PFSK-1 (cell line): ENCODE measurements around the gene ZG16B.

Experiments used
- FOXP2 ChIP-seq: optimal IDR thresholded peaks from 2 replicates; pipeline ENCODE3; 2011; ENCODE audit warnings: borderline replicate concordance, control low read depth, inconsistent platforms; ENCODE audit not compliant: insufficient read depth; ENCODE audit errors: extremely low read length, extremely low read depth
- POLR2AphosphoS5 ChIP-seq: IDR thresholded peaks from 2 replicates; pipeline ENCODE4 v1.6.1; 2012; ENCODE audit warnings: low read depth, mild to moderate bottlenecking, control low read depth, low read length, moderate library complexity
- REST ChIP-seq, 2 experiments: IDR thresholded peaks; 2 replicates each; pipeline versions ENCODE4 v1.6.1 to v1.8.0; 2011 to 2012; ENCODE audit warnings: low read depth in 2 of 2, low read length in 2 of 2, control low read depth in 1 of 2, inconsistent platforms in 1 of 2, mild to moderate bottlenecking in 1 of 2, moderate library complexity in 1 of 2; ENCODE audit not compliant: insufficient read depth in 1 of 2
- SIN3A ChIP-seq: IDR thresholded peaks from 2 replicates; pipeline ENCODE4 v1.6.1; 2012; ENCODE audit warnings: mild to moderate bottlenecking, low read length, moderate library complexity, borderline replicate concordance; ENCODE audit not compliant: insufficient read depth
- TAF1 ChIP-seq: IDR thresholded peaks from 2 replicates; pipeline ENCODE4 v1.6.1; 2012; ENCODE audit warnings: low read length, control low read depth, borderline replicate concordance; ENCODE audit not compliant: insufficient read depth

The ZG16B gene

DNA sequence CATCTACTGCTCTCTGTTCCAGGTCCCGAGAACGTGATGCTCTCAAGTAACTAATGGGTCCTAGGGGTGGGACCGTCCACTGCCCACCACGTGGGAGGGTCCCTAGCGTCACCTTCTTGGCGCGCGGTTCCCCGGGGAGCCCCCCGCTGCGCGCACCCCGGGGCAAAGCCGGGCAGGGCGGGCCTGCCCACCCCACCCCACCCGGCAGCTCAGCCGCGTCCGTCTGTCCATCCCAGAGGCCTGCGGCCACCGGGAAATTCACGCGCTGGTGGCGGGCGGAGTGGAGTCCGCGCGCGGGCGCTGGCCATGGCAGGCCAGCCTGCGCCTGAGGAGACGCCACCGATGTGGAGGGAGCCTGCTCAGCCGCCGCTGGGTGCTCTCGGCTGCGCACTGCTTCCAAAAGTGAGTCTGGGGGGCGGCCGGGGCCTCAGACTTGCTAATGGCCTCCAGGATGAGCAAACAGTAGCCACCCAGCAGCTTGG lies 31.3 kb upstream of the ZG16B start:
- TF ChIP-seq FOXP2 = no peak
- no peak for TF ChIP-seq TAF1
- TF ChIP-seq SIN3A = no peak
- no peak for TF ChIP-seq REST (IDR thresholded peaks at IDR 0.05; ENCODE audit: insufficient read depth in 1 of 2, low read depth in 2 of 2, low read length in 2 of 2)
- no peak for TF ChIP-seq POLR2AphosphoS5

DNA sequence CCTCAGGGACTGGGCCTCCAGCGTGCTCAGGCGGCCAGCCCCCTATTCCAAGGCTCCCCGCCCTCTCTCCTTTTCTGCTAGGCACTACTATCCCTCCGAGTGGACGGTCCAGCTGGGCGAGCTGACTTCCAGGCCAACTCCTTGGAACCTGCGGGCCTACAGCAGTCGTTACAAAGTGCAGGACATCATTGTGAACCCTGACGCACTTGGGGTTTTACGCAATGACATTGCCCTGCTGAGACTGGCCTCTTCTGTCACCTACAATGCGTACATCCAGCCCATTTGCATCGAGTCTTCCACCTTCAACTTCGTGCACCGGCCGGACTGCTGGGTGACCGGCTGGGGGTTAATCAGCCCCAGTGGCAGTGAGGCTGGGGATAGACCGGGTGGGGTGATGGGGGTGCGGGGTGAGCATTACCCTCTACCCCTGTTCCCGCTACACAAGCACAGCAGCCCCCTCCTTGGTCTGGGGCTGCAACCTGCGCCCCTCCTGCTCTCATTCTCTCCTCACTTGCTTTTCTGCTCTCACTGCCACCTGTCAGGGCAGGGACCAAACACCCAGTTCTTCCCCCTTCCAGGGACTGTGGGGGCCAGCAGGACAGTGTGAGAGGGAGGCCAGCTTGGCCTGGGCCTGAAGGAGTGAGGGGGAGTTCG lies 30.8 kb upstream of the ZG16B start:
- TF ChIP-seq REST (IDR thresholded peaks at IDR 0.05; ENCODE audit: insufficient read depth in 1 of 2, low read depth in 2 of 2, low read length in 2 of 2) = no peak
- TF ChIP-seq FOXP2 = no peak
- no peak for TF ChIP-seq SIN3A
- TF ChIP-seq TAF1 = no peak
- TF ChIP-seq POLR2AphosphoS5 = no peak

DNA sequence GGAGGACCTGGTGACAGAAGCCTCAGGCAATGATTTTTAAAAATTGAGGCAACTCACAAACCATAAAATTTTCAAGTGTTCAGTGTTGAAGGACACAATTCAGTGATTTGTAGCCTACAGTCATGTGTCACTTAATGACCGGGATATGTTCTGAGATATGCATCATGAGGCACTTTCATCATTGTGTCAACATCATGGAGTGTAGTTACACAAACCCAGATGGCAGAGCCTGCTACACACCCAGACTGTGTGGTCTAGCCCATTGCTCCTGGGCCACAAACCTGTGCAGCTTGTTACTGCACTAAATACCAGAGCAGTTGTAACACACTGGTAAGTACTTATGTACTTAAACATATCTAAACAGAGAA lies 30.3 kb upstream of the ZG16B start:
- TF ChIP-seq SIN3A (no peak), REST (IDR thresholded peaks at IDR 0.05; ENCODE audit: insufficient read depth in 1 of 2, low read depth in 2 of 2, low read length in 2 of 2) (no peak), TAF1 (no peak), FOXP2 (no peak), POLR2AphosphoS5 (no peak)

- TF ChIP-seq FOXP2 = no peak
- no peak for TF ChIP-seq REST (IDR thresholded peaks at IDR 0.05; ENCODE audit: insufficient read depth in 1 of 2, low read depth in 2 of 2, low read length in 2 of 2)
- no peak for TF ChIP-seq TAF1
- TF ChIP-seq SIN3A = no peak
- TF ChIP-seq POLR2AphosphoS5 = no peak
Measured at GRCh38 chr16:2803545-2804195, 26.4 kb upstream of the ZG16B start.

DNA sequence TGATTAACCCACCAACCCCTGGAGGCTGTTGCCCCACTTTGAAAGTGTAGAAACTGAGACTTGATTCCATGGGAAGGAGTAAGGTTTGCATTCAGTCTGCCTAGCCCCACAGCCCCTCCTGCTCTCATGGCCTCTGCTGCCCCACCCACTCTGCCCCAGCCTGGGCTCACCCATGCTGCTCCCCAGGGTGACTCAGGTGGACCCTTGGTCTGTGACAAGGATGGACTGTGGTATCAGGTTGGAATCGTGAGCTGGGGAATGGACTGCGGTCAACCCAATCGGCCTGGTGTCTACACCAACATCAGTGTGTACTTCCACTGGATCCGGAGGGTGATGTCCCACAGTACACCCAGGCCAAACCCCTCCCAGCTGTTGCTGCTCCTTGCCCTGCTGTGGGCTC lies 25.4 kb upstream of the ZG16B start:
- TF ChIP-seq REST (IDR thresholded peaks at IDR 0.05; ENCODE audit: insufficient read depth in 1 of 2, low read depth in 2 of 2, low read length in 2 of 2) (no peak), SIN3A (no peak), TAF1 (no peak), FOXP2 (no peak), POLR2AphosphoS5 (no peak)
